NCI-H2171 (cell line): ENCODE data around the gene PARD3B.

Experiments
- DNase-seq: peaks from one replicate; lab custom pipeline; 2025; lab: John Stamatoyannopoulos, UW

PARD3B gene

GRCh38 chr2:204763974-204764703, 218.9 kb downstream of the PARD3B start:
- DNase-seq: no peak

- no peak for DNase-seq
These were observed 225.5 kb downstream of the PARD3B start for GRCh38 chr2:204770735-204771134.

- DNase-seq: no peak
These were observed 226.4 kb downstream of the PARD3B start for GRCh38 chr2:204771721-204772120.

- DNase-seq: no peak
These were observed 227.3 kb downstream of the PARD3B start for GRCh38 chr2:204772546-204772945.

- no peak for DNase-seq
These were observed 230.5 kb downstream of the PARD3B start for GRCh38 chr2:204775766-204776165.

GRCh38 chr2:204776781-204777559, 231.7 kb downstream of the PARD3B start:
- no peak for DNase-seq

- no peak for DNase-seq
These were observed 234.5 kb downstream of the PARD3B start for GRCh38 chr2:204779771-204780170.

GRCh38 chr2:204781941-204782340, 236.7 kb downstream of the PARD3B start:
- no peak for DNase-seq

- no peak for DNase-seq
These were observed 244.8 kb downstream of the PARD3B start for GRCh38 chr2:204790076-204790475.

GRCh38 chr2:204791230-204791629, 246.0 kb downstream of the PARD3B start:
- DNase-seq: no peak

- DNase-seq: no peak
These were observed 249.3 kb downstream of the PARD3B start for GRCh38 chr2:204794624-204795023.

- DNase-seq: no peak
These were observed 249.9 kb downstream of the PARD3B start for GRCh38 chr2:204795156-204795555.

GRCh38 chr2:204796581-204796980, 251.3 kb downstream of the PARD3B start:
- no peak for DNase-seq

- DNase-seq: no peak
These were observed 254.5 kb downstream of the PARD3B start for GRCh38 chr2:204799791-204800190.

- DNase-seq: no peak
These were observed 263.2 kb downstream of the PARD3B start for GRCh38 chr2:204808494-204808893.

- DNase-seq: no peak
These were observed 279.6 kb downstream of the PARD3B start for GRCh38 chr2:204824751-204825453.

GRCh38 chr2:204825681-204826080, 280.4 kb downstream of the PARD3B start:
- no peak for DNase-seq

- no peak for DNase-seq
These were observed 282.7 kb downstream of the PARD3B start for GRCh38 chr2:204827701-204828590.

GRCh38 chr2:204834716-204835384, 289.6 kb downstream of the PARD3B start:
- DNase-seq: no peak

- DNase-seq: no peak
These were observed 290.5 kb downstream of the PARD3B start for GRCh38 chr2:204835786-204836185.

GRCh38 chr2:204840504-204840903, 295.2 kb downstream of the PARD3B start:
- DNase-seq: no peak
